ENCODE measurements around the gene STK10. TPM values are rescaled to one million over a fixed set of nuclear protein-coding genes. Genes with fewer than 3 reads are reported as not detected.
"Not testable (repeated sequence)": the region's sequence is repeated elsewhere in the genome, so short reads cannot be mapped to it uniquely, and the experiment has no call there.

STK10 gene
- total RNA-seq, 1 experiment from 2014 or later, result 22.9 TPM

DNA sequence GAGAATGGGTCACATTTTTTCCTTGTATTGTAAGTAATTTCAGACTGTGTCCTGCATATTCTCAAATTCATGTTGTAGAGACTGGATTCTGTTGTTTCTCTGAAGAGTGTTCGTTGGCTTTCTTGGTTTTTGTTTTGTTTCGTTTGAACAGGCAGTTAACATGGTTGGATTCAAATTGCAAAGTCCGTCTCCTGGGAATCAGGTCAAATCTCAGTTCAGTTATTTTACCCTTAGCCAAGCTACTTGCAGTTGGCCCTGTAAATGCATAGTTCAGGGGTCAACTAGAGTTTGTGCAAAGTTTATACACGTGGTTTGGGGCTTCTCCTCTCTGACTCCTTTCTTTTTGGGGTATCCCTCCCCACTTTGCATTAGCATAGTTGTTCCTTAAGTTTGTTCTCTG, 159.9 kb downstream of the STK10 start:
- no peaks in the 10 kb centered on the region for H3K9me2 ChIP-seq (ENCODE audit: insufficient read depth)
- H4K20me1 ChIP-seq (ENCODE audit: insufficient read depth), result no peaks in the 10 kb centered on the region
- POLR2A ChIA-PET, result no interaction called here
- no peak overlapping the region for H3K9ac ChIP-seq (ENCODE audit: low read length)
- no peak for TF ChIP-seq ZBTB33 (IDR thresholded peaks at IDR 0.05; ENCODE audit: extremely low read depth, insufficient replicate concordance, low read length)
- BruUV-seq (replicated peaks), result no TSS peak
- H3K9me3 ChIP-seq (ENCODE audit: control insufficient read depth in 1 of 2, insufficient read depth in 1 of 2, low read depth in 1 of 2, low read length in 2 of 2), result no peaks in the 10 kb centered on the region
- no peaks in the 10 kb centered on the region for H3K4me1 ChIP-seq (ENCODE audit: control insufficient read depth in 1 of 2, insufficient read depth in 2 of 2, low read length in 2 of 2)
- H3K4me3 ChIP-seq (replicated peaks in 1 of 2; ENCODE audit: low read depth in 1 of 2, low read length in 2 of 2), result no peak overlapping the region
- RAD21 ChIA-PET (ENCODE audit: low non-redundant PET in 1 of 2, low total read pairs in 2 of 2, uncharacterized antibody in 2 of 2, unreplicated experiment in 2 of 2), result no interaction called here
- CTCF ChIA-PET, result no interaction called here
- intact Hi-C loops (cut with micrococcal nuclease), result no loop called here
- no peaks in the 10 kb centered on the region for H3K36me3 ChIP-seq (ENCODE audit: control insufficient read depth in 1 of 2, insufficient read depth in 2 of 2, low read length in 2 of 2)
- no peak overlapping the region for H2AFZ ChIP-seq (ENCODE audit: low read depth, low read length, poor library complexity, severe bottlenecking)
- H3K79me2 ChIP-seq (ENCODE audit: insufficient read depth, low read length), result no peaks in the 10 kb centered on the region
- H3K4me2 ChIP-seq (ENCODE audit: low read length), result no peak overlapping the region
- no peaks in the 10 kb centered on the region for H3K27me3 ChIP-seq (ENCODE audit: insufficient read depth, low read length)
- no peak overlapping the region for H3K27ac ChIP-seq (ENCODE audit: low read depth, low read length)
- no peak for DNase-seq (ENCODE audit: low read depth, low spot score)
- ATAC-seq, result no peak

GRCh38 chr5:172020110-172020786, 167.8 kb downstream of the STK10 start:
- ATAC-seq; POLR2A ChIA-PET; DNase-seq (ENCODE audit: low read depth, low spot score); H3K4me2 ChIP-seq (ENCODE audit: low read length); H3K79me2 ChIP-seq (ENCODE audit: insufficient read depth, low read length); H3K9ac ChIP-seq (ENCODE audit: low read length); H3K4me3 ChIP-seq (replicated peaks in 1 of 2; ENCODE audit: low read depth in 1 of 2, low read length in 2 of 2); H3K27me3 ChIP-seq (ENCODE audit: insufficient read depth, low read length); intact Hi-C loops (cut with micrococcal nuclease); BruUV-seq (replicated peaks); H3K36me3 ChIP-seq (ENCODE audit: control insufficient read depth in 1 of 2, insufficient read depth in 2 of 2, low read length in 2 of 2); H2AFZ ChIP-seq (ENCODE audit: low read depth, low read length, poor library complexity, severe bottlenecking); RAD21 ChIA-PET (ENCODE audit: low non-redundant PET in 1 of 2, low total read pairs in 2 of 2, uncharacterized antibody in 2 of 2, unreplicated experiment in 2 of 2); H3K9me3 ChIP-seq (ENCODE audit: control insufficient read depth in 1 of 2, insufficient read depth in 1 of 2, low read depth in 1 of 2, low read length in 2 of 2); H3K9me2 ChIP-seq (ENCODE audit: insufficient read depth); H4K20me1 ChIP-seq (ENCODE audit: insufficient read depth); H3K27ac ChIP-seq (ENCODE audit: low read depth, low read length); H3K4me1 ChIP-seq (ENCODE audit: control insufficient read depth in 1 of 2, insufficient read depth in 2 of 2, low read length in 2 of 2): not testable (repeated sequence)
- peak; percentile 69 for TF ChIP-seq RAD21 (IDR thresholded peaks at IDR 0.05; ENCODE audit: low read depth)
- peak in 2 of 3 experiments; percentile 15 to 32; a peak in 1 of 6 replicates for TF ChIP-seq CTCF (IDR thresholded peaks at IDR 0.05 in 2 of 3, conservative IDR thresholded peaks at IDR 0.05 in 1 of 3; ENCODE audit: borderline replicate concordance in 1 of 3, insufficient read depth in 1 of 3, low read depth in 2 of 3, low read length in 2 of 3)
- CTCF ChIA-PET, result interaction anchor here (1.2 kb wide), 1 partner anchor 39 kb away, joined by 3 read pairs; no protein-coding TSS in a partner anchor
